Astrocyte (in vitro differentiated cells and primary cell): ENCODE results near the gene CHST2.

Experiments used
- CTCF ChIP-seq: IDR thresholded peaks from 2 replicates; pipeline ENCODE4 v1.5.1; 2011; ENCODE audit warnings: low read depth, mild to moderate bottlenecking, inconsistent platforms, low read length, moderate library complexity; ENCODE audit not compliant: insufficient read depth
- EZH2 ChIP-seq: IDR thresholded peaks from 2 replicates; pipeline ENCODE4 v1.6.1; 2012; ENCODE audit warnings: mild to moderate bottlenecking, low read length, inconsistent platforms; ENCODE audit not compliant: insufficient read depth

DNA sequence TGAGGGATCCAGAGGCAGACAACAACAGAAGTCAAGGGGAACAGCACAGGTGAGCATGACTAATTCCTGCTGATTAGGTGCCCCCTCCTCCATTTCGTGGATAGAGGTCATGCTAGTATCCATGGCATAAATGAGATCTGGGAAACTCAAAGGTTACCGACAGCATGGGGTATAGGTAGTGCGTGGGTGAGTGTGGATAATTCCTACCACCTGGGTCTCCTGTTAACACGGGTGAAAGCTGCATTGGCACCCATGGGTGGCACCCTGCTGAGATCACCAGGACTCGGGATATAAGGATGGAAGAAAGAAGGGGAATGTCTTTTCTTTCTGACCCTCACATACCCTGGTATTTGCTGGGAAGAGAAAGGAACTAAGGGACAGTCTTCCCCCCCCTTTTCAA lies 14.4 kb upstream of the CHST2 start:
- TF ChIP-seq CTCF (no peak), EZH2 (no peak)
